Trophoblast cell (in vitro differentiated cells and primary cell): Measurements from ENCODE around the gene OR6J1.
"Not testable (repeated sequence)": the region's sequence is repeated elsewhere in the genome, so short reads cannot be mapped to it uniquely, and the experiment has no call there.

Experiments
- DNase-seq, 2 donors: peaks; one replicate each; pipeline ENCODE4 v3.0.0-alpha.2; 2016
- H2AFZ ChIP-seq: 2 replicates; pipeline ENCODE4 v1.6.1; 2013; ENCODE audit warnings: low read length, moderate library complexity, mild to moderate bottlenecking; ENCODE audit not compliant: insufficient read depth, poor library complexity
- H2AK5ac ChIP-seq: 2 replicates; pipeline ENCODE4 v1.6.1; 2013; ENCODE audit warnings: mild to moderate bottlenecking, low read length
- H2BK120ac ChIP-seq: 2 replicates; pipeline ENCODE4 v1.6.1; 2013; ENCODE audit warnings: low read length, mild to moderate bottlenecking, moderate library complexity; ENCODE audit not compliant: insufficient read depth, poor library complexity
- H2BK12ac ChIP-seq: 2 replicates; pipeline ENCODE4 v1.6.1; 2013; ENCODE audit warnings: mild to moderate bottlenecking, low read length, moderate library complexity
- H2BK5ac ChIP-seq: 2 replicates; pipeline ENCODE4 v1.6.1; 2013; ENCODE audit warnings: low read length, low read depth, moderate library complexity, mild to moderate bottlenecking; ENCODE audit not compliant: poor library complexity
- H3K14ac ChIP-seq: 2 replicates; pipeline ENCODE4 v1.6.1; 2013; ENCODE audit warnings: mild to moderate bottlenecking, low read length
- H3K18ac ChIP-seq: 2 replicates; pipeline ENCODE4 v1.6.1; 2013; ENCODE audit warnings: mild to moderate bottlenecking, low read length
- H3K23ac ChIP-seq: 2 replicates; pipeline ENCODE4 v1.6.1; 2013; ENCODE audit warnings: low read length
- H3K27ac ChIP-seq: 2 replicates; pipeline ENCODE4 v1.5.1; 2013; ENCODE audit warnings: low read depth, mild to moderate bottlenecking, inconsistent platforms, low read length, moderate library complexity
- H3K27me3 ChIP-seq: 2 replicates; pipeline ENCODE4 v1.6.1; 2013; ENCODE audit warnings: inconsistent platforms, mild to moderate bottlenecking, low read length, moderate library complexity; ENCODE audit not compliant: insufficient read depth
- H3K36me3 ChIP-seq, 2 experiments: 1 replicate in 1 of 2; 2 replicates in 1 of 2; pipeline ENCODE4 v1.6.1; 2013; ENCODE audit warnings: low read length in 2 of 2, mild to moderate bottlenecking in 2 of 2, moderate library complexity in 1 of 2; ENCODE audit not compliant: insufficient read depth in 2 of 2, control insufficient read depth in 1 of 2
- H3K4ac ChIP-seq: 2 replicates; pipeline ENCODE4 v1.6.1; 2013; ENCODE audit warnings: low read depth, mild to moderate bottlenecking, low read length, moderate library complexity
- H3K4me1 ChIP-seq, 2 experiments: 1 replicate in 1 of 2; 2 replicates in 1 of 2; pipeline ENCODE4 v1.6.1; 2013; ENCODE audit warnings: low read length in 2 of 2, mild to moderate bottlenecking in 2 of 2, moderate library complexity in 1 of 2; ENCODE audit not compliant: insufficient read depth in 2 of 2, control insufficient read depth in 1 of 2
- H3K4me2 ChIP-seq: 2 replicates; pipeline ENCODE4 v1.6.1; 2013; ENCODE audit warnings: inconsistent platforms, mild to moderate bottlenecking, low read length, moderate library complexity
- H3K4me3 ChIP-seq: 2 replicates; pipeline ENCODE4 v1.5.1; 2013; ENCODE audit warnings: mild to moderate bottlenecking, low read depth, low read length, inconsistent platforms
- H3K79me1 ChIP-seq: one replicate; pipeline ENCODE4 v1.6.1; 2013; ENCODE audit warnings: low read length
- H3K79me2 ChIP-seq: 2 replicates; pipeline ENCODE4 v1.6.1; 2013; ENCODE audit warnings: low read length, mild to moderate bottlenecking; ENCODE audit not compliant: control insufficient read depth, insufficient read depth, poor library complexity
- H3K9ac ChIP-seq: 2 replicates; pipeline ENCODE4 v1.6.1; 2013; ENCODE audit warnings: mild to moderate bottlenecking, low read length
- H3K9me3 ChIP-seq: 2 replicates; pipeline ENCODE4 v1.6.1; 2013; ENCODE audit warnings: low read depth, mild to moderate bottlenecking, control low read depth, inconsistent platforms, low read length; ENCODE audit not compliant: insufficient read depth
- H4K12ac ChIP-seq: 2 replicates; pipeline ENCODE4 v1.6.1; 2013; ENCODE audit warnings: low read depth, mild to moderate bottlenecking, low read length, moderate library complexity
- H4K8ac ChIP-seq: 2 replicates; pipeline ENCODE4 v1.6.1; 2013; ENCODE audit warnings: low read depth, mild to moderate bottlenecking, low read length, moderate library complexity
- H4K91ac ChIP-seq: one replicate; pipeline ENCODE4 v1.6.1; 2013; ENCODE audit warnings: low read depth, mild to moderate bottlenecking, low read length, moderate library complexity
- WGBS: extraction: QIAGEN DNeasy Blood & Tissue Kit; methylation state at CpG from one replicate; pipeline ENCODE4 v1.1.7; 2013; ENCODE audit warnings: missing lambda C conversion rate; ENCODE audit not compliant: insufficient read length, insufficient coverage; ENCODE audit errors: extremely low coverage; 5-methylcytosine and 5-hydroxymethylcytosine counted together

The OR6J1 gene

GRCh38 chr14:22678221-22678620 lies 34.1 kb upstream of the OR6J1 start:
- Histone ChIP-seq H3K14ac (no peak overlapping the region), H4K8ac (no peak overlapping the region), H2AK5ac (no peak overlapping the region), H3K4ac (no peak overlapping the region), H3K27me3 (no peaks in the 10 kb centered on the region), H2BK12ac (no peak overlapping the region), H2AFZ (no peak overlapping the region), H3K4me3 (no peak overlapping the region), H3K4me1 (no peaks in the 10 kb centered on the region), H3K36me3 (no peaks in the 10 kb centered on the region), H4K91ac (no peak overlapping the region), H3K9me3 (peaks cover 4% of the 10 kb centered on the region), H3K4me2 (no peak overlapping the region), H2BK5ac (no peak overlapping the region), H3K18ac (no peak overlapping the region), H2BK120ac (no peak overlapping the region), H3K27ac (no peak overlapping the region), H3K79me1 (no peaks in the 10 kb centered on the region), H4K12ac (no peak overlapping the region), H3K23ac (no peak overlapping the region), H3K79me2 (no peaks in the 10 kb centered on the region), H3K9ac (no peak overlapping the region)
- DNase-seq: no peak
- WGBS: no CpG with 5 or more reads among the region's 2 CpGs

- WGBS: no CpG with 5 or more reads among the region's 2 CpGs
Measured at GRCh38 chr14:22677551-22677950, 33.4 kb upstream of the OR6J1 start.

GRCh38 chr14:22671622-22672021 lies 27.5 kb upstream of the OR6J1 start:
- Histone ChIP-seq H3K18ac (no peak overlapping the region), H3K79me2 (no peaks in the 10 kb centered on the region)

More at GRCh38 chr14:22677551-22677950, 33.4 kb upstream of the OR6J1 start:
- H3K4me2 ChIP-seq, DNase-seq, H2AFZ ChIP-seq, H4K91ac ChIP-seq, H2BK120ac ChIP-seq, H2BK12ac ChIP-seq, H4K12ac ChIP-seq, H3K27me3 ChIP-seq, H3K23ac ChIP-seq, H3K27ac ChIP-seq, H4K8ac ChIP-seq, H3K4me1 ChIP-seq, H3K79me2 ChIP-seq, H3K4ac ChIP-seq, H3K14ac ChIP-seq, H2BK5ac ChIP-seq, H3K9me3 ChIP-seq, H3K79me1 ChIP-seq, H3K4me3 ChIP-seq, H2AK5ac ChIP-seq, H3K36me3 ChIP-seq, H3K9ac ChIP-seq, H3K18ac ChIP-seq: not testable (repeated sequence)

GRCh38 chr14:22668863-22669262 lies 24.7 kb upstream of the OR6J1 start:
- Histone ChIP-seq H3K27ac (no peak overlapping the region), H2BK12ac (no peak overlapping the region), H2BK120ac (no peak overlapping the region), H3K79me1 (no peaks in the 10 kb centered on the region), H3K36me3 (no peaks in the 10 kb centered on the region), H3K18ac (no peak overlapping the region), H3K79me2 (no peaks in the 10 kb centered on the region), H4K12ac (no peak overlapping the region), H3K27me3 (no peaks in the 10 kb centered on the region), H3K4me2 (no peak overlapping the region), H3K14ac (no peak overlapping the region), H3K4me3 (no peak overlapping the region), H4K8ac (no peak overlapping the region), H2BK5ac (no peak overlapping the region), H2AFZ (no peak overlapping the region), H3K4me1 (no peaks in the 10 kb centered on the region), H3K23ac (no peak overlapping the region), H4K91ac (no peak overlapping the region), H3K9ac (no peak overlapping the region), H2AK5ac (no peak overlapping the region), H3K4ac (no peak overlapping the region), H3K9me3 (no peaks in the 10 kb centered on the region)
- no peak for DNase-seq
- no CpG with 5 or more reads among the region's 1 CpG for WGBS

More at GRCh38 chr14:22671622-22672021, 27.5 kb upstream of the OR6J1 start:
- no peak overlapping the region for H2BK120ac ChIP-seq
- no peaks in the 10 kb centered on the region for H3K36me3 ChIP-seq
- no peak overlapping the region for H3K4me3 ChIP-seq
- H3K27me3 ChIP-seq: no peaks in the 10 kb centered on the region
- no peak overlapping the region for H2BK5ac ChIP-seq
- no peak overlapping the region for H3K4me2 ChIP-seq
- no peak overlapping the region for H3K4ac ChIP-seq
- H2BK12ac ChIP-seq: no peak overlapping the region
- no peak overlapping the region for H2AFZ ChIP-seq
- no peak overlapping the region for H3K14ac ChIP-seq
- H4K8ac ChIP-seq: no peak overlapping the region
- no peaks in the 10 kb centered on the region for H3K79me1 ChIP-seq
- no peak overlapping the region for H4K91ac ChIP-seq
- H4K12ac ChIP-seq: no peak overlapping the region
- H3K27ac ChIP-seq: no peak overlapping the region
- H3K9ac ChIP-seq: no peak overlapping the region
- no peak overlapping the region for H3K23ac ChIP-seq
- peak in 1 of 2 donors; percentile 3 for DNase-seq
- no peak overlapping the region for H2AK5ac ChIP-seq
- no peaks in the 10 kb centered on the region for H3K9me3 ChIP-seq
- H3K4me1 ChIP-seq: no peaks in the 10 kb centered on the region
